GM13976 (cell line): ENCODE results near the gene ORC5.

ENCODE experiments used
- DNase-seq: peaks from one replicate; pipeline ENCODE4 v3.0.0; 2012; ENCODE audit warnings: low spot score
- CTCF ChIP-seq: IDR thresholded peaks from 2 replicates; pipeline ENCODE4 v1.5.1; 2012; ENCODE audit warnings: borderline replicate concordance, mild to moderate bottlenecking; ENCODE audit not compliant: insufficient read depth; ENCODE audit errors: extremely low read depth, missing control alignments, control extremely low read depth
- in situ Hi-C: fragments of 300-500 bp; cut with MboI; formaldehyde crosslinking; loops from one replicate; pipeline ENCODE4 v1.12.0; 2022; ENCODE audit warnings: low sequenced_read_pairs, mixed read lengths, inconsistent platforms; ENCODE audit not compliant: unreplicated experiment

Gene ORC5

DNA sequence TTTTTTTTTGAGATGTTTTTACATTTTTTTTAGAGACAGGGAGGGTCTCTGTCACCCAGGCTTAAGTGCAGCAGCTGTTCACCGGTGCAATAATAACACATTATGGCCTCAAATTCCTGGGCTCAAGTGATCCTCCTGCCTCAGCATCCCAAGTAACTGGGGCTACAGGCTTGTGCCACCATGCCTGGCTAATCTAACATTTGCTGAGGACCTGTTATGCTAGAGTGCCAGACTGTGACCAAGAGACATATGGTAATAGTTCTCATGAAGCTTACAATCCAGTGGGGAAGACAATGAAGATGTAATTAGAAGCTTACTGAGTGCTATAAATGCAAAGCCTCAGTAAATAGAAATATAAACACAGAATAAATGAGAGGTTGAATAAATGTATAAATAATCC, 17.6 kb upstream of the ORC5 start:
- no peak for DNase-seq
- no peak for TF ChIP-seq CTCF
- in situ Hi-C loops: no loop called here

- no peak for DNase-seq
- no peak for TF ChIP-seq CTCF
- in situ Hi-C loops: no loop called here
These were observed 9.8 kb upstream of the ORC5 start for GRCh38 chr7:104217620-104218019.

DNA sequence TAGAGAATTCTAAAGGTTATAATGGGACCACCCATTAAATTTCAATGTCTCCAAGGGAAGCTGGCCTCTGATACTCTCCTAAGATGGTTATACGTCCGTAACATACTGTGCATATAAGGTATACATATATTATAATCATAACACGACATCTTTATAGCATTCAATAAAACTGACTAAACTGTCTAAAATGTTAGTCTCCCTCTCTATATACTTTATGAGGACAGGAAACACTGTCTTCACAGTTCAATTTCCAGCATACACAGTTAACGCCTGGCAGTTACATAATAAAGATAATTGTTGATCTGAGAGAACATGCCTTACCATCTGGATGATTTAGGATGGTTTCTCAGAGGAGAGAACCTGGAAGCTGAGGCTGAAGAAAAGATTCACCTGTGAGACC, 1.2 kb upstream of the ORC5 start:
- no peak for DNase-seq
- in situ Hi-C loops: no loop called here
- TF ChIP-seq CTCF: no peak

DNA sequence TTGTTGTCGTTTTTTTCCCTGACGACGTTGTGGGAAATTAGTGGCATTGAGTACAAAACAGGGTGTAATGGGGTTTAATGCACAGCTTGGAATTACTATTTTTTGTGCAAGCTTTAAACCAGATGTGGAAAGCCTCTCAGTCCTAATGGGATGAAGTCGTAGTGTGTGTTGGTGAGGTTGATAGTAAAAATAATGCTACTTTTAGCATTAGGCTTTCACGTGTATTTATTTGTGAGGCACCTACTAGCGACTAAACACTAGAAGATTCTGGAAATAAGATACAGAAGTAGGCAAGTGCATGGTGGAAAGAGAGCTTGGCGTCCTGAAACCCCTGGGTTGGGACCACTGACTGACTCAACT, 588 bp upstream of the ORC5 start:
- DNase-seq: no peak
- TF ChIP-seq CTCF: no peak
- in situ Hi-C loops: no loop called here

DNA sequence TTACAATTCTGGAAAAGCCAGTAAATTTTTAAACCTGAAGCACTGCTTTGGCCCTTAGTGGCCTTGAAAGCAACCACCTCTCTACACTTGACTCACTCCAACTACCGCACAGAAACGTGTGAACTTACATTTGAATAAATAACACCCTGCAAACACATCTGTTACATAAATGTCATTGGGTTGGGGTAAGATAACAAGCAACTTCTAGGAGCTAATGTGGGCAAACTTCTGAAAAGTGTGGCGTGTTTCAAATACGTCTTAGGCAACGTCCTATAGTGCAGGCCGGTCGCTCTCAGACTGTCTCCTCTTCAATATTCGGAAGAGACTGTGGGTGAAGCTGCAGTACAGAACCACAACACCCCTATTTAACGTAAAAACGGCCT, 474 bp downstream of the ORC5 start:
- DNase-seq: peak; percentile 23
- in situ Hi-C loops: no loop called here
- no peak for TF ChIP-seq CTCF

- TF ChIP-seq CTCF: no peak
- peak; percentile 9 for DNase-seq
- in situ Hi-C loops: no loop called here
These were observed 972 bp downstream of the ORC5 start for GRCh38 chr7:104206841-104207240.

DNA sequence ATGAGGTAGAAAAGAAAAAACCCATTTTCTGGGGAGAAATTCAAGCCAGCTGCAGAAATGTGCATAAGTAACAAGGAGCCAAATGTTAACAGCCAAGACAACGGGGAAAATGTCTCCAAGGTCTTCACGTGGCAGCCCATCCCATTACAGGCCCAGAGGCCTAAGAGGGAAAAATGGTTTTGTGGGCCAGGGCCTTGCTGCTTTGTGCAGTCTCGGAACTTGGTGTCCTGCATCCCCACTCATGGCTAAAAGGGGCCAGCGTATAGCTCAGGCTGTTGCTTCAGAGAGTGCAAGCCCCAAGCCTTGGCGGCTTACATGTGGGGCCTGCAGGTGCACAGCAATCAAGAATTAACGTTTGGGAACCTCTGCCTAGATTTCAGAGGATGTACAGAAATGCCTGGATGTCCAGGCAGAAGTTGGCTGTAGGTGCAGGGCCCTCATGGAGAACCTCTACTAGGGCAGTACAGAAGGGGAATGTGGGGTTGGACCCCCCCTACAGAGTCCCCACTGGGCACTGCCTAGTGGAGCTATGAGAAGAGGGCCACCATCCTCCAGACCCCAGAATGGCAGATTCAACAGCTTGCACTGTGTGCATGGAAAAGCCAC, 9.0 kb downstream of the ORC5 start:
- in situ Hi-C loops: no loop called here
- DNase-seq: no peak
- no peak for TF ChIP-seq CTCF
